DOHH2 (cell line): ENCODE measurements around the gene ANKS3.

Experiments used
- CTCF ChIP-seq: fragments of 200-600 bp; sonication (generic); IDR thresholded peaks from one replicate; pipeline ENCODE4 v1.5.1; 2014; ENCODE audit warnings: antibody characterized with exemption, mild to moderate bottlenecking, low read depth, low read length; ENCODE audit not compliant: poor library complexity, severe bottlenecking
- EZH2phosphoT487 ChIP-seq: fragments of 200-600 bp; sonication (generic); IDR thresholded peaks from 2 replicates; pipeline ENCODE4 v1.6.1; 2017; ENCODE audit warnings: borderline replicate concordance, mild to moderate bottlenecking, antibody characterized with exemption, low read length, moderate library complexity, mixed read lengths

GRCh38 chr16:4702466-4702808 is 31.6 kb downstream of the ANKS3 start:
- no peak for TF ChIP-seq CTCF
- TF ChIP-seq EZH2phosphoT487: no peak
